ENCODE data around the gene AP3B1. TPM values are rescaled to one million over a fixed set of nuclear protein-coding genes. Genes with fewer than 3 reads are reported as not detected.

AP3B1 gene
- total RNA-seq, 1 experiment from 2014 or later, result 45.3 TPM

- no peaks in the 10 kb centered on the region for H3K4me1 ChIP-seq (ENCODE audit: insufficient read depth, low read length, poor library complexity, severe bottlenecking)
- TF ChIP-seq EZH2 (IDR thresholded peaks at IDR 0.05; ENCODE audit: borderline replicate concordance, low read depth, low read length, poor library complexity, severe bottlenecking), result no peak
- no TSS peak for BruUV-seq (replicated peaks)
- H3K27ac ChIP-seq (ENCODE audit: low read depth, low read length, poor library complexity, severe bottlenecking), result no peak overlapping the region
- intact Hi-C loops (cut with micrococcal nuclease; ENCODE audit: unreplicated experiment), result no loop called here
- H3K4me3 ChIP-seq (ENCODE audit: low read depth, low read length, poor library complexity, severe bottlenecking), result no peak overlapping the region
- no peak for DNase-seq (ENCODE audit: low spot score)
- CTCF ChIA-PET, result no interaction called here
- POLR2A ChIA-PET (ENCODE audit: low non-redundant PET), result no interaction called here
- peaks cover 5% of the 10 kb centered on the region for H3K36me3 ChIP-seq (ENCODE audit: insufficient read depth, low read length, poor library complexity, severe bottlenecking)
- no peaks in the 10 kb centered on the region for H3K27me3 ChIP-seq (replicated peaks; ENCODE audit: insufficient read depth, low read depth, low read length, poor library complexity)
- no peaks in the 10 kb centered on the region for H3K9me3 ChIP-seq (ENCODE audit: low read depth, low read length, poor library complexity, severe bottlenecking)
Observed at GRCh38 chr5:78264600-78264999, 29.9 kb downstream of the AP3B1 start.

DNA sequence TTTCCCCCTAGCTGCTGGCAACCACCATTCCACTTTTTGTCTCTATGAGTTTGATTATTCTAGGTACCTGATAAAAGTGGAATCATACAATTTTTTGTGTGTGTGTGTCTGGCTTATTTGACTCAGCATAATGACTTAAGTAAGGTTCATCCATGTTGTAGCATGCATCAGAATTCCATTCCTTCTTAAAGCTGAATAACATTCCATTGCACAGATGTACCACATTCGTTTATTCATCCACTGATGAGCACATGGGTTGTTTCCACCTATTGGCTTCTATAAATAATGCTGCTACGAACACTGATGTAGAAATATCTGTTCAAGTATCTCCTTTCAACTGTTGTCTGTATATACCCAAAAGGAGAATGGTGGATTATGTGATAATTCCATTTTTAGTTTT is 33.7 kb downstream of the AP3B1 start:
- Histone ChIP-seq H3K27me3 (replicated peaks; ENCODE audit: insufficient read depth, low read depth, low read length, poor library complexity) (no peaks in the 10 kb centered on the region), H3K36me3 (ENCODE audit: insufficient read depth, low read length, poor library complexity, severe bottlenecking) (peaks cover 4% of the 10 kb centered on the region), H3K9me3 (ENCODE audit: low read depth, low read length, poor library complexity, severe bottlenecking) (no peaks in the 10 kb centered on the region), H3K27ac (ENCODE audit: low read depth, low read length, poor library complexity, severe bottlenecking) (no peak overlapping the region), H3K4me3 (ENCODE audit: low read depth, low read length, poor library complexity, severe bottlenecking) (no peak overlapping the region), H3K4me1 (ENCODE audit: insufficient read depth, low read length, poor library complexity, severe bottlenecking) (no peaks in the 10 kb centered on the region)
- ChIA-PET CTCF (no interaction called here), POLR2A (ENCODE audit: low non-redundant PET) (no interaction called here)
- intact Hi-C loops (cut with micrococcal nuclease; ENCODE audit: unreplicated experiment), result no loop called here
- no peak for TF ChIP-seq EZH2 (IDR thresholded peaks at IDR 0.05; ENCODE audit: borderline replicate concordance, low read depth, low read length, poor library complexity, severe bottlenecking)
- TF ChIP-seq, protein P1, sequence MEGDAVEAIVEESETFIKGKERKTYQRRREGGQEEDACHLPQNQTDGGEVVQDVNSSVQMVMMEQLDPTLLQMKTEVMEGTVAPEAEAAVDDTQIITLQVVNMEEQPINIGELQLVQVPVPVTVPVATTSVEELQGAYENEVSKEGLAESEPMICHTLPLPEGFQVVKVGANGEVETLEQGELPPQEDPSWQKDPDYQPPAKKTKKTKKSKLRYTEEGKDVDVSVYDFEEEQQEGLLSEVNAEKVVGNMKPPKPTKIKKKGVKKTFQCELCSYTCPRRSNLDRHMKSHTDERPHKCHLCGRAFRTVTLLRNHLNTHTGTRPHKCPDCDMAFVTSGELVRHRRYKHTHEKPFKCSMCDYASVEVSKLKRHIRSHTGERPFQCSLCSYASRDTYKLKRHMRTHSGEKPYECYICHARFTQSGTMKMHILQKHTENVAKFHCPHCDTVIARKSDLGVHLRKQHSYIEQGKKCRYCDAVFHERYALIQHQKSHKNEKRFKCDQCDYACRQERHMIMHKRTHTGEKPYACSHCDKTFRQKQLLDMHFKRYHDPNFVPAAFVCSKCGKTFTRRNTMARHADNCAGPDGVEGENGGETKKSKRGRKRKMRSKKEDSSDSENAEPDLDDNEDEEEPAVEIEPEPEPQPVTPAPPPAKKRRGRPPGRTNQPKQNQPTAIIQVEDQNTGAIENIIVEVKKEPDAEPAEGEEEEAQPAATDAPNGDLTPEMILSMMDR (conservative IDR thresholded peaks at IDR 0.05; ENCODE audit: low read depth, low read length), result no peak
- no peak for DNase-seq (ENCODE audit: low spot score)
- BruUV-seq (replicated peaks), result no TSS peak

DNA sequence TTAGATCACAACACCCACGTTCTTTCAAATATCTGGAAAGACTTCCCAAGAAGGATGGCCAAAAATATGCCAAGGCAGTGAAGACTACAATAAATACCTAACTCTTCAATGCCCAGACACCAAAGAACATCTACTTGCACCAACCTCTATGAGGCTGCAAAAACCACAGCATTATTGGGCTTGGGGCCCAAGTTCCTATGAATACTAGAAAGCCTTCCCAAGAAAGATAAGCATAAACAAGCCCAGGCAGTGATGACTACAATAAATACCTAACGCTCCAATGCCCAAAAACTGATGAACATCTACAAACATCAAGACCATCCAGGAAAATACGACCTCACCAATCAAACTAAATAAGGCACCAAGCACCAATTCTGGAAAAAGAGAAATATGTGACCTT is 41.3 kb downstream of the AP3B1 start:
- H3K4me1 ChIP-seq (ENCODE audit: insufficient read depth, low read length, poor library complexity, severe bottlenecking), result no peaks in the 10 kb centered on the region
- no peaks in the 10 kb centered on the region for H3K36me3 ChIP-seq (ENCODE audit: insufficient read depth, low read length, poor library complexity, severe bottlenecking)
- intact Hi-C loops (cut with micrococcal nuclease; ENCODE audit: unreplicated experiment), result no loop called here
- no peak overlapping the region for H3K27ac ChIP-seq (ENCODE audit: low read depth, low read length, poor library complexity, severe bottlenecking)
- H3K9me3 ChIP-seq (ENCODE audit: low read depth, low read length, poor library complexity, severe bottlenecking), result peaks cover 6% of the 10 kb centered on the region
- no peak for DNase-seq (ENCODE audit: low spot score)
- ChIA-PET POLR2A (ENCODE audit: low non-redundant PET) (no interaction called here), CTCF (no interaction called here)
- BruUV-seq (replicated peaks), result no TSS peak
- no peaks in the 10 kb centered on the region for H3K27me3 ChIP-seq (replicated peaks; ENCODE audit: insufficient read depth, low read depth, low read length, poor library complexity)
- no peak overlapping the region for H3K4me3 ChIP-seq (ENCODE audit: low read depth, low read length, poor library complexity, severe bottlenecking)
- TF ChIP-seq, protein P1 (conservative IDR thresholded peaks at IDR 0.05; ENCODE audit: low read depth, low read length), result no peak
- TF ChIP-seq EZH2 (IDR thresholded peaks at IDR 0.05; ENCODE audit: borderline replicate concordance, low read depth, low read length, poor library complexity, severe bottlenecking), result no peak

GRCh38 chr5:78252715-78253114 is 41.8 kb downstream of the AP3B1 start:
- peaks cover 6% of the 10 kb centered on the region for H3K9me3 ChIP-seq (ENCODE audit: low read depth, low read length, poor library complexity, severe bottlenecking)
- DNase-seq (ENCODE audit: low spot score), result no peak
- BruUV-seq (replicated peaks), result no TSS peak
- H3K4me1 ChIP-seq (ENCODE audit: insufficient read depth, low read length, poor library complexity, severe bottlenecking), result no peaks in the 10 kb centered on the region
- no peak overlapping the region for H3K4me3 ChIP-seq (ENCODE audit: low read depth, low read length, poor library complexity, severe bottlenecking)
- intact Hi-C loops (cut with micrococcal nuclease; ENCODE audit: unreplicated experiment), result no loop called here
- no peaks in the 10 kb centered on the region for H3K27me3 ChIP-seq (replicated peaks; ENCODE audit: insufficient read depth, low read depth, low read length, poor library complexity)
- H3K36me3 ChIP-seq (ENCODE audit: insufficient read depth, low read length, poor library complexity, severe bottlenecking), result no peaks in the 10 kb centered on the region
- H3K27ac ChIP-seq (ENCODE audit: low read depth, low read length, poor library complexity, severe bottlenecking), result no peak overlapping the region
- CTCF ChIA-PET, result no interaction called here
- TF ChIP-seq EZH2 (IDR thresholded peaks at IDR 0.05; ENCODE audit: borderline replicate concordance, low read depth, low read length, poor library complexity, severe bottlenecking), result no peak
- TF ChIP-seq, protein P1 (conservative IDR thresholded peaks at IDR 0.05; ENCODE audit: low read depth, low read length), result no peak
- POLR2A ChIA-PET (ENCODE audit: low non-redundant PET), result no interaction called here
